Fibroblast of skin of left quadriceps (primary cell): Measurements from ENCODE around the gene TMEM178A.
"Not testable (repeated sequence)": the region's sequence is repeated elsewhere in the genome, so short reads cannot be mapped to it uniquely, and the experiment has no call there.

Experiments used
- DNase-seq, 2 experiments: peaks; one replicate each; pipeline ENCODE4 v3.0.0-alpha.2; 2013; ENCODE audit warnings: low read depth in 2 of 2

The TMEM178A gene

GRCh38 chr2:39647104-39647765 is 18.5 kb upstream of the TMEM178A start:
- no peak for DNase-seq

- DNase-seq: no peak
Measured at GRCh38 chr2:39648580-39648979, 17.1 kb upstream of the TMEM178A start.

GRCh38 chr2:39649511-39649910 is 16.2 kb upstream of the TMEM178A start:
- DNase-seq: no peak

- no peak for DNase-seq
Measured at GRCh38 chr2:39650468-39650867, 15.2 kb upstream of the TMEM178A start.

DNA sequence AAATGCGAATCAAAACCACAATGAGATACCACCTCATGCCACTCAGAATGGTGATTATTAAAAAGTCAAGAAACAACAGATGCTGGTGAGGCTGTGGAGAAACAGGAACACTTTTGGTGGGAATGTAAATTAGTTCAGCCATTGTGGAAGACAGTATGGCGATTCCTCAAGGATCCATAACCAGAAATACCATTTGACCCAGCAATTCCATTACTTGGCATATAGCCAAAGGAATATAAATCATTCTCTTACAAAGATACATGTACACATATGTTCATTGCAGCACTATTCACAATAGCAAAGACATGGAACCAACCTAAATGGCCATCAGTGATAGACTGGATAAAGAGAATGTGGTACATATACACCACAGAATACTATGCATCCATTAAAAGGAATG is 9.5 kb upstream of the TMEM178A start:
- not testable (repeated sequence) for DNase-seq

DNA sequence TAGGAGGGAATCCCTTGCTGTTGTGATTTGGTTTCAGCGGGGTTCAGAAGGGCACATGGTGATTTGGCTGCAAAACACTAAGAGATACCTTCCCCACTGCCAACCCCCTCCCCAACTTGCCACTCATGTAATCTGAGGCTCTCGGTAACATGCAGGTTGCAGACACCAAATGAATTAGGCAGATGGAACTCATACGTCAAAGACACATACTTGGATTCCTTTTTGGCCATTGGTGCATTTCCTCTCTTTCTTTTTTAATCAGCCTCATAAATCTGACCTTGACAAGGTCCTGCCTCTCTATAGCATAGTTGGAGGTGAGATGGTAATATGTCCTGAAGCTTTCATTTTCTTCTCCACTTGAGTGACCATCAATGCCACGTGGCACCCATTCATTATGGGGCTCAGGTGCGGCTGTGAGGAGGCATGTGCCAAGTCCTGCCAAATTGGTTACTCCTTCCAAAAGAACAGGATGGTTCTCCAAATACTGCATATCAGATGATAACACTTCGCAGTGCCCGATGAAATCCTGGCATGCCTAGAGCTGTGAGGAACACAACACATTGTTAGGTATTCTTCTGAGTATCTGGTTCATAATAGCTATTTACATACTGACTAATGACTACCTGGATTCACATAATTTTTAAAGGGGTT is 8.3 kb upstream of the TMEM178A start:
- DNase-seq: no peak

GRCh38 chr2:39658371-39658770 is 7.3 kb upstream of the TMEM178A start:
- no peak for DNase-seq

GRCh38 chr2:39659765-39660611 is 5.7 kb upstream of the TMEM178A start:
- DNase-seq: no peak

DNA sequence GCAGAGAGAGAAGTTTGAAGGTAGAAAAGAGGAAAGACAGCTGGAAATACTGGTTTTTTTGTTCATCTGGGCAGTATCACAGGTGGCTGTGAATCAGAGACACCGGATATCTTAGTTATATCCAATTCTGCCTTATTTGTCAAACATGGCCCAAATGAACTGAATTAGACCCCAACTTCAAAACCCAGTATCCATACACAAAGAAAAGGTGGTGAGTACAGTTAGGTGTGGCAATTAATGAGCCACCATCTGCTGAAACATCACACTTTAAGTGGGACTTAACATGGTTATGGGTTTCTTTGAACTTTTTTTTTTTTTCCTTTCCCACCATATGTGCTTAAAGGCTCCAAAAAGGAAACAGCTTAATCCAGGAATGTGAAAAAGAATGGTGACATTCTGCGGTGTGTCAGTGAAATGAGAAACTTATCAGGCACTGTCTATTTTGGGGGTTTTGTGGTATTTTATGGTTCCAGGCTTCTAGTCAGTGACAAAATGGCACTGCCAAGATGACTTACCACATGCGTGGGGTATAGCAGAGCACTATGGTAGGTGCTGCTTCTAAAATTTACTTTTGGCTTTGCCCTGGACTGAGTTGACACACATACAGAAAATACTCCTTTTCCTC is 5.0 kb upstream of the TMEM178A start:
- peak; percentile 5 to 20 for DNase-seq

- DNase-seq: peak; percentile 10 to 15
Measured at GRCh38 chr2:39661826-39662225, 3.9 kb upstream of the TMEM178A start.

DNA sequence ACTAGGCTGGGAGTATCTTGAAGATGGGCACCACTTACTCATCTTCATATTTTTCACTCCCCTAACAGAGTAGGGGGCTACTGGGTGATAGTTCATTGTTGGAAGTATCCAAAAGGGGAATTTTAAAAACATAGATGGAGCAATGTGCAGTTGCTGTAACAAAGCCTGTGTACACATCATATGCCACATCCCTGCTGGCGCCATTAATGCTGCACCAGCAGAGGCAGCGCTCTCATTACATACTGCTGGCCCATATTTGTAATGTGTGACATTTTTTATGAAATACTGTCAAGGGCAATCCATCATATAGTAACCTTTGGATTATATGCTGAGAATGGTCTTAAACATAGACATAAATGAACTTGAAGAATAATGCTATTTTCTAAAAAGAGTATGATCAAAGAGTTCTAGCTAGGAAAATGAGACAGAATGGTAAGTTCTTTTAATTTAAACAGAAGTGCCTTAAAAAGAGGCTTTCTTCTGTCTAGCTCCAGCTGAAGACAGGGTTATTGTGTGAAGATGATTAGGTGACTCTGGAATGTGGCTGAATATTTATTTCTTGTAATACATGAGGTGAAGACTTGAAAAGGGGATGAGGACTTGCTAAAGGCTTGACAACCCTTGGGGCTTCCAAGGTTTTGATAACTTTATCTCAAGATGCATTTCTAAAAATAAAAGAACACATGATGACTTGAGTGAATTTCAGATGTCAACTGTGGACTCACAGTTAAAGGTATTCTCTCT is 2.4 kb upstream of the TMEM178A start:
- no peak for DNase-seq

DNA sequence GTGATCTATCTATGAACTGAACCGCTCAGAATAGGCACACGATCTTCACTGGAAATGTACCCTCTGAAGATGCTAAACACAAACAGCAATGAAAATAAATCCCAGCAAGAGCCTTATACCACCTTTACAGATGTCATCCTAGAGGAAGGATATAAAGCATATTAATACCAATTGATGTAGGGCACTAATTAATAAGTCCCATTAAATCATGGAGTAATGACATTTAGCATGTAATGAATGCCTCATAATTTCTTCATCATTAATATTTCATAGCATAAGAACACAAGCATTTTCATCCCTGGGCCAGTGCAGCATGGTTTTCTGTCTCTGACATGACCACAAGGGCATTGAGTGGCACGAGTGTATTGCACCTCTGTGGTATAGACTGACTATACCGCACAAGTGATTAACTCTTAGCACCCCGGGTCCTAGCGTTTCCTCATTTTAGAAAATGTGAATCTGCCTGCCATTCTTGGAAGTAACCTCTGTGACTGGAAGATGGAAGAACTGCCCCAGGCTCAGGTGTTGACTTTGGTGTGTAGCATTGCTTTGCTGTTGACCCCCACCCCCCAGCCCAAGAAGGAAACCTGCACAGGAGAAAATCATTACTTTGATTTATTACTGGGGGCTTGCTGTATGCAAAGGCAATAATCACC is 1.4 kb upstream of the TMEM178A start:
- DNase-seq: no peak

- no peak for DNase-seq
Measured at GRCh38 chr2:39664888-39665591, 677 bp upstream of the TMEM178A start.

GRCh38 chr2:39666491-39667101 is 879 bp downstream of the TMEM178A start:
- DNase-seq: no peak

GRCh38 chr2:39667104-39667885 is 1.6 kb downstream of the TMEM178A start:
- DNase-seq: no peak

DNA sequence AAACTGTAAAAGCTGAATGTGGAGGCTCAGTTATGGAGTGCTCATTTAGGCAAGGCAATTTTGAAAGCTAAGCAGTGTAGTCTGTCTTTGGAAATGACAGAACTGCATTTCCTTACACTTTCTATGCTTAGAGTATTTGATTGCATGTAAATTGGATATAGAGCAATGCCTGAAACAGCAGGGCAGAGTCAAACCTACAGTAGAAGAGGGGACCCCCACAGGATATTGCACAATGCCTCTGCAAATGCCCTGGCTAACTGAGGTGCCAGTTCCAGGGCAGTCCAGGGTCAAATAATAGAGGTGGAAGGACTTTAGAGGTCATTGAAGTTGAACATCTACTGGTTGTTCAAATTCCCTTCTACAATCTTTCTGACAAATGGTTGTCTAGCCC is 2.2 kb downstream of the TMEM178A start:
- DNase-seq: no peak

GRCh38 chr2:39668576-39669080 is 2.9 kb downstream of the TMEM178A start:
- DNase-seq: no peak

DNA sequence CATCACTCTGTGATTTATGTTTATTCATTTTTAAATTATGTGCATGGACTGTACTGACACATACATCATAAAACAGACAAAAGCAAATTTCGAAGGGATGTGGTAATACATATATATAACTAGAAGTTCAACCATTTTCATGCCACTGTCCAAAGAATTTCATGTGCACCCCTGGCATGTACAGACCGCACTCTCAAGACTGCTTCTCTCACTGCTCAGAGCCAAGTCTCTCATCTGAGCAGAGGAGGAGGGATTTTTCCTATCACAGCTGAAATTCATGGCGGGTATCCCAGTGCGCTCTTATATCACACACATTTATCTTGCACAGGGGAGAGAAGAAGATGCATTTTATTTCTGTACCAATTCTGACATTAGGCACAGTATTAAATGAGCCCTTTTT is 5.9 kb downstream of the TMEM178A start:
- no peak for DNase-seq

DNA sequence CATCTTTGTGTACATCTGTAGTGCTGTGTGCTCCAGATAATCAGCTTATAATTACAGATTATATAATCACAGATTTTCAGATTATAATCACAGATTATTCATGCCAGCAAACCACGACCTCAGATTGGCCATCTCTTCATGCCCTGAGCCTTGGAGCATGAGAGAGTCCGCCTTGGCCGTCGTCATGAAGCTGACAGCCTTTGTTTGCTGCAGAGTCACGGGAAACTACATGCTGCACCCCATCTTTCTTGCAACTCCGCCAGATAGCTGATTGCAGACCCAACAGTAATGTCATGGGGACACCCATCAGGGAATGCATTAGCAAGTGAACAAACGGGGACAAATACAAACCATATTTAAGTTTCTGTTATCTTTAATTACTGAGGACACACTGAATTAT is 7.3 kb downstream of the TMEM178A start:
- DNase-seq: no peak
